C1 segment of cervical spinal cord (tissue), 14 donors: ENCODE measurements around the gene NEK2.
"Not testable (repeated sequence)": the region's sequence is repeated elsewhere in the genome, so short reads cannot be mapped to it uniquely, and the experiment has no call there.

Experiments
- DNase-seq, 14 donors: peaks; one replicate each; lab custom pipeline; 2025; lab: John Stamatoyannopoulos, UW

NEK2 gene

DNA sequence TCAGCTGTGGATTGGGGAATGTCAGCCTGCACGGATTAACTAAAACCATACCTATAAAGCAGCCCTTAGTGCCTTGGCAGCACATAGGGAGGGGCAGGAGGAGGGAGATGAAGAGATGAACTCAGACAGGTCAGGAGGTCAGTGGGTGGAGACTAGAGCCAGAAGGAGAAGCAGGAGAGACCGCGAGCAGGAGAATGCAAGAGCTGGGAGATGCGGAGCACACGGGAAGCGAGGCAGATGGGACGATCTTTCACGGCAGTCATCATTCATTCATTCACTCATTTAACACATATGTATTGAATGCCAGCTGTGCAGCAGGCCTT, 41.9 kb downstream of the NEK2 start:
- no peak for DNase-seq

GRCh38 chr1:211632808-211633523, 42.5 kb downstream of the NEK2 start:
- DNase-seq: peak in 7 of 14 donors; percentile 11 to 55 (median 15)

- no peak for DNase-seq
Observed at GRCh38 chr1:211632117-211632807, 43.2 kb downstream of the NEK2 start.

GRCh38 chr1:211631168-211631567, 44.3 kb downstream of the NEK2 start:
- no peak for DNase-seq

DNA sequence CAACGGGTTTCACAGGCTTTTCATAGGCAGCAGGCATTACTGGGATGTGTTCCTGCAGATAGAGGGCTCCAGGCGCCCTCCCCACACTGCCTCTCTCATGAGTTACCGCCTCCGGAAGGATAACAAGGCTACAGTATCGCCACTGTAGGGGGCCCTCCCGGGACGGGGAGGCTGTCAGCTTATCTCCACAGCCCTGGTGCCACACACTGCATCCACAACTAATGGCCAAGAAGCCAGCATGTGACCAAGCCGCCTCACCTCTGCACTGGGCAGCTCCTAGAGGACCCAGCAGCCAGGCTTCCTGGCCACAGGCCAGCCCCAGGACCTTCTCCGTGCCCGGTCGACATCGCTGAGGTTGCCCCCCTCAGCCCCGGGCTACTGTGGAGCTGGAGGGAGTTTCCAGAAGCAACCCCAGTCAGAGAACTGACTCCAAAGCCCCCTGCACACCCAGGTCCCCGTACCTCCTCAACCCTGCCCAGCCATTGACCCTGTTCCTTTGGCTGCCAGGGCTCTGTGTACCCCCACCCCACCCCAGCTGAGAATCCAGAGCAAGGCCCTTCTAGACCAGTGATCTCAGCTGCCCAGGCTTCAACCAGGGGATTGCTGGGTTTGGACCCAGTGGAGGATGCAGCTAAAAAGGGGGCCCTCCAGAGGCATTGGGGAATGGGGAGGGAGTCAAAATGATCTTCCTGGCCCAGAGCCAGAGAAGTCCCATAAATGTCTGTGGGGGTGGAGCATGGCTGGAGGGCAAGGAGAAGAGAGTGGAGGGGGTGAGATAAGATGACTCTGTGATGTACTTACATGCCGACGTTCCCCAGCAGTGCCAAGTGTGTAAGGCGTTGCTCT, 45.0 kb downstream of the NEK2 start:
- no peak for DNase-seq

GRCh38 chr1:211628417-211628816, 47.0 kb downstream of the NEK2 start:
- no peak for DNase-seq

DNA sequence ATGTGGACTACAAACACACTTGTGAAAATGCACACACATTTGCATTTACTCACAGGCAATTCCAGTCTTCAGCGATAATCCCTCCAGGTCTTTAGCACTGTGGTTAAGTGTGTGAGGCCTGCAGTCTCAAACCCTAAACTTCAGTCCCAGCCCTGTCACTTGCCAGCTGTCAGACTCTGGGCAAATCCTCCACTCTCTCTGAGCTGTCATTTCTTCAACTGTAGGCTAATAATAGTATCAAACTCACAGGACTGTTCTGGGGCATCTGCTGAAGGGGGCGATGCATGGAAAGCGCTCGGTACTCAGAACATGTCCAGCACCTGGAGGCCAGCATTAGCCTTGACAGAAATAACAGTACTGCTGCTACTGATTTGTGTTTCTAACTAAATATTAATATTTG, 48.2 kb downstream of the NEK2 start:
- no peak for DNase-seq

- DNase-seq: not testable (repeated sequence)
Observed at GRCh38 chr1:211625866-211626265, 49.6 kb downstream of the NEK2 start.

DNA sequence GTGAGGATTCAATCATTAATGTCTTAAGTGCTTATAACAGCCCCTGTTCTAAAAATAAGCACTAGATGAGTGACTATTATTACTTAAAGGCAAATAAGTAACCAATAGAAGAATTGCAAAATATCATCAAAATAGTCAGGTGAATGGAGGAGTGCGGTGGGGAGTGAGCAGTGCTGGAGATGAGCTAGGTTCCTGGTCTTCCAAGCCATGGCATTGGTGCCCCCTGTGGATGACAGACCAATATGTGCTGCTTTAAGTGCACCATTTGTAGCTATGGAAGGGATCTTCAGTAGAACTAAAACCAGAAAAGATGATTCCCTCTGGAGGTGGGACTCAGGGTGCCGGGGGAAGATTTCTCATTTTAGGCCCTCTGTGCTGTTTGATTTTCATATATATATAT, 50.4 kb downstream of the NEK2 start:
- DNase-seq: no peak

GRCh38 chr1:211623515-211623914, 51.9 kb downstream of the NEK2 start:
- DNase-seq: no peak

DNA sequence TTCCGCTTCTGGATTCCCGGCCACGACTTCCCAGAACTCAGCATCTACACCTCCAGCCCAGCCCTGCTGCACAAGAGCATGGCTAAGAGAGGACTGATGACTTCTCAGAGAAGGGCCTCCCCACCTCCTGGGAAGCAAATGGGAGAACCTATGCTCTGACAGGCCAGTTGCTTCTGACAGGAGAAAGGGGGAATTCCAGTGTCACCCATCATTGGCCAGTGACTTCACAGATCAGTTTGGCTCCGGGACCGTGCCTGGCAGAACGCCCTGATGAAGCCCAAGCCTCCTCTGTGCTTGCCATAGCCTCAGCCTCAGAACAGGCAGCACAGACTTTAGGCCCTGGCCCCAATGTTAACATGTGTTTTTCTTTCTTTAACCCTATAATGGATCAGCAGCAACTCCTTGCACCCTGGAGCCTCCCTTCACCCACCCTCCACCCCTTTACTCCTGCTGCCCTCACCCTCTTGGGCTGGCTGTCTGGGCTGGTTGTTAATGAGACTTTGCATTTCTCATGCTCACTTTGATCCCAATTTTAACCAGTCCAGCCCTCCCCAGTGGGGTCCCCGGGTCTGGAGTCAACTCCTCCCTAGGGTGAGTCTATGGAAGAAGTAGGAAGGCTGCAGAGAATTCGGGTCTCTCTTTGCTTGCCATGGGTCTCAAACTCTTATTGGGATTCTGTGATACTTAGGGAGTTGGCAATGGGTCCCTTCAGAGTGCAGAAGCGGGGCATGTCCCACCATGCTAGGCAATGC, 53.8 kb downstream of the NEK2 start:
- DNase-seq: no peak

DNA sequence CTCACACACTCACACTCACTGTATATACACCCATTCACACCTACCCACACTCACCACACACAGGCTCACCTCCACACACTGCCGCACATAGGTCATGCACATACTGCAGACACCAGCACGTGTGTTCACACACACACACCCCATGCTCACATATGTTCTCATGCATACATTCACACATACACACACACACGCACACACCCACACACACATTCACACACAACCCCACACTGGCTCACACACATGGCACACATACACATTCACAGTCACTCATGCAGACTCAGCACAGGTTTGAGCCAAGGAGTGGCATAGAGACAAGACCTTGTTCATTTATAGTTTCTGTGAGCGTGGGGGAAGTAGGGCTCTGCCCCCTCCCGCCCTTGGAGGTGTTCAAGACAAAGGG, 55.3 kb downstream of the NEK2 start:
- DNase-seq: no peak

DNA sequence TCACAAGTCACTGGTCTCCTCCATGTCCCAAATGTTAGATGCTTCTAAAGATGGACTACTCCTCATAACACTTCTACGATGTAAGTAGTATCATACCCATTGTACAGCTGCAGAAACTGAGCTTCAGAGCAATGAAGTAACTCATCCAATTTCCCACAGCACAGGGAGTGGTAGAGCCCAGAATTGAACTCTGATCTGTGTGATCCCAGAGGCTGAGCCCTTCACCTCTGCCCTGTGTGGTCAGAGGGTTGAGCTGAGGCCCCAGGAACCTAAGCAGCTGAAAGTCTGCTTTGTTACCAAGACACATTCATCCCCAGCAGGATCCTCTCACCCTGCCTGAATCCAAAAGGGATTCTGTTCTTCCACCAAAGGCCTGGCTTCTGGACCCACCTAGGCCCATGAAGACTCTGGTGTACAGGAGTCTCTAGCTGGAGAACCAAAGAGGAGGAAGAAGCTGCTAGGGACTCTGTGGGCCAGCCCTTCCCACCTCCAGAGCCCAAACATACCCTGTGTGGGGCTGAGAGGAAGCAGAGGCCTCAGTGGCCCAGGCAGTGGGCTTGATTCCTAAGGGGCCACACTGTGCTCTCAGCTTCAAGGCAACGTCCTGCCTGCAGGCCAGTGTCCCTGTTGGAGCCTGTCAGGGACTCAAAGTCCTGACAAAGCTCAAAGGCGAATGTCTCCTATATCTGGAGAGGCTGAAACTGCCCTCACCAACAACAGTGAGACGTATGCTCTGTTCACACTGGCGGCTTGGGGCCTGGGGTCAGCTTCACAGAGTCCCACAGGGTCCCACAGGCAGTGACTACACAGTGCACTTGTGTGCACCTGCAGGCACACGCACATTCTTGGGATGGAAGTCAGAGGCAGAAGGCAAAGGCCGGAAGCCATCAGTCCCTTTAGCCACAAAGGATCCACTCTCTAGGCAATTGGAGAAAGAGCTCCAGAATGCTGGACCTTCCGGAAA, 56.1 kb downstream of the NEK2 start:
- no peak for DNase-seq

DNA sequence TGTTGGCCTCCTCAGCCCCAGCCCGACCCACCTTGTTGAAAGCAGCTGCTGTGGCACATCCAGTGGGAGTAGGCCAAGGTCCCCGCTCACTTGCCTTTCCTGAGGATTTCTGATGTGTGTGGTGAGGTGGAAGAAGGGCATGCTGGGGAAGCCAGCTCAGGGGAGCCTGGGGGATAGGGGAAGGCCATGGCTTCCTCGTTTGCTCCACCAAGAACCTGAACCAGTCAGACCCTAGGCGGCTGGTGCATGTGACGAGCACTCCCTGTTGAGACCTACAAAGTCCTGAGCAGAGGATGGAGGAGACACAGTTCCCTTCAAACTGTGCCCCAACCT, 58.5 kb downstream of the NEK2 start:
- DNase-seq: no peak

DNA sequence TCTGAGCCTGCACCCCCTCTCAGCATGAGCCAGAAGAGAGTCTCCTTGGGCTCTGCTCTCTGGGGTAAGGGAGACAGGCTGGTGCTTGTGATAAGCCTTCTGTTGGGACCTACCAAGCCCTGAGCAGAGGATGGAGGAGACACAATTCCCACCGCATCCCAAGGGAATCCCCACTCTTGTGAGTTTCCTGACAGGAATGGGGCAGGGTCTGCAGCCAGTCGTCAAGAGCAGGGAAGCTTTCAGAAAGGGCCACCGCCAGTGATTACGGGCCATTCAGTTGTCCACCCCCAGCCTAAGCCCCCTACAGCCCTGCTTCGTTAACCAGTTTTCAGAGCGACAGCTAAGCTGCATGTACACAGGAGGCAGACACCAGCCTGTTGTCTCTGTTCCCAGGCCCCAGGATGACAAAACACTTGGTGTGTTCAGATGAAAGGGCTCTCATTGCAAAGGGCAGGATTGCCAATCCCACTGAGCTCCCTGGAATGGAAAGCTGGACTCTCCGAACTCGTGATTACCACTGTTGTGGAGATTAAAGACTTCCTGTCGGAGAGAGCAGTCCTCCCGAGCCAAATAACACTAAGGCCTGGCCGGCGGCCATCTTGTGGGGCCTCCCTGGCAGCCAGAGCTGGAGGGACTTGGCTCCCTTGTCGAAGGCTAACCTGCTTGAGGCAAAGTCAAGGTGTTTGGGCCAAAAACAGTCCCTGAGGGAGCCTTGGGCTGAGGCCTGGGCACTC, 59.0 kb downstream of the NEK2 start:
- DNase-seq: peak in 8 of 14 donors; percentile 5 to 86 (median 31)

- no peak for DNase-seq
Observed at GRCh38 chr1:211614615-211615014, 60.8 kb downstream of the NEK2 start.

- DNase-seq: no peak
Observed at GRCh38 chr1:211613951-211614350, 61.5 kb downstream of the NEK2 start.

DNA sequence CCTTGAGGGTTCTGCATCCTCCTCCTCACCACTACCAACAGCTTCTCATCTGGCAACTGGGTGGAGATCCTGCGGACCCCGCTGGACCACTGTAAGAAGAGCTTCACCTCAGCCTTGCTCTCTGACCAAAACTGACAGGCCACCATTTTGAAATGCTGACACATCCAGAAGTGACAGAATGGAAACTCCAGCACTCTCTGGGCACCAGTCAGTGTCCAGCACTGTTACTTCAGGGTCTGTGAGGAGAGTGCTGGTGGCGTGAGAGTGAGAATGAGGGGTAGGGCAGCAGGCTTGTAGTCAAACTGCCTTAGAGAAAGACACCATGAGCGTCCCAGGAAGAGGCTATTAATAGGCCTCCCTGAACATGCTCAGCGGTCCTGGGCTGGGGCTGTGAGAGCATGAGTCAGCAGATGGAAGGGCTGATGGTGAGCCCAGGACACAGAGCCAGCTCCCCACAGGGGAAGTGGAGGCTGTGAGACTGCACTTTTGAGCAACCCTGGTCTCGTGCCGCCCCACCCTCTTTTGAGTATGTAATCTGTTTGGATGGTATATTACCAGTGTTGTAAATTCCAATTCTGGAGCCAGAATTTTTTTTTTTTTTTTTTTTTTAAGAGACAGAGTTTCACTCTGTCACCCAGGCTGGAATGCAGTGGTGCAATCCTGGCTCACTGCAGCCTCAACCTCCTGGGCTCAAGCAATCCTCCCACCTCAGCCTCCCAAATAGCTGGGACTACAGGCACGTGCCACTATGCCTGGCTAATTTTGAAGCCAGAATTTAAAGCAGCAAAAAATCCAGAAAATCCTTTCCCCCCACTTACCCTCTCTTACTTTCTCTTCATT, 62.1 kb downstream of the NEK2 start:
- DNase-seq: peak in 8 of 14 donors; percentile 8 to 56 (median 22)

DNA sequence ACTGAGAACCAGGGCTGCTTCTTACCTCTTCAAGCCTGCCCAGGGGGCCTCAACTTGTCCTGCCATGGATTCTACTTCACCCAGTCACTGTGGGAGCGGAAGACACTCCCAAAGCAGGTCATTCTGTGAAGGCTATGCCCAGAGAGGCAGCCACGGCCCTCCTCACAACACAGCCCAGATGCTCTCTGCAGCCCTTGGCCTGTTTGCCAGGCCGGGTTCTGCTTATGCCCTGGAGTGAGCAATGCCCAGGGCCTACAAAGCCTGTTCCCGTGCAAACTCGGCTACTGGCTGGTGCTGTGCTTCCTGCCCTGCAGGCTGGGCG, 62.7 kb downstream of the NEK2 start:
- DNase-seq: no peak
